ENCODE data around the gene SDSL. TPM values are rescaled to one million over a fixed set of nuclear protein-coding genes. Genes with fewer than 3 reads are reported as not detected.
A peak's percentile ranks its signal among the peaks of the same experiment; 100 is the strongest.

The SDSL gene
- total RNA-seq, 1 donor from 2014 or later, result 0.52 TPM

GRCh38 chr12:113403435-113404415 lies 18.5 kb upstream of the SDSL start, which contains the start of gene SDS:
TSS of gene SDS (minus strand) at chr12:113403887. CDS start at chr12:113399708, 4,179 bp downstream.
- Histone ChIP-seq H3K27ac (ENCODE audit: low read depth, low read length) (no peak within 1 kb of the TSS), H3K4me3 (ENCODE audit: low read length in 3 of 3) (no peak within 1 kb of the TSS)

GRCh38 chr12:113405694-113406093 lies 16.5 kb upstream of the SDSL start:
- Histone ChIP-seq H3K9ac (ENCODE audit: low read depth in 1 of 3, low read length in 3 of 3) (no peak overlapping the region), H3K36me3 (ENCODE audit: control insufficient read depth in 3 of 3, insufficient read depth in 3 of 3, low read length in 3 of 3) (no peaks in the 10 kb centered on the region), H3K27me3 (ENCODE audit: control insufficient read depth in 3 of 3, insufficient read depth in 3 of 3, low read length in 3 of 3) (peaks cover 0 to 16% (median 0%) of the 10 kb centered on the region in 3 donors), H3K4me3 (ENCODE audit: low read length in 3 of 3) (no peak overlapping the region), H3K4me1 (ENCODE audit: control insufficient read depth in 3 of 3, insufficient read depth in 3 of 3, low read length in 3 of 3) (peaks cover 0 to 3% (median 0%) of the 10 kb centered on the region in 3 donors), H3K27ac (ENCODE audit: low read depth, low read length) (no peak overlapping the region), H3K9me3 (ENCODE audit: control insufficient read depth in 3 of 3, low read length in 3 of 3) (no peaks in the 10 kb centered on the region)

More at GRCh38 chr12:113403435-113404415, 18.5 kb upstream of the SDSL start, which contains the start of gene SDS:
- H3K27me3 ChIP-seq (ENCODE audit: control insufficient read depth in 3 of 3, insufficient read depth in 3 of 3, low read length in 3 of 3), result peaks cover 7 to 22% (median 9%) of the 10 kb centered on the region in 3 donors
- no peak within 1 kb of the TSS for H3K9ac ChIP-seq (ENCODE audit: low read depth in 1 of 3, low read length in 3 of 3)
- no peaks in the 10 kb centered on the region for H3K9me3 ChIP-seq (ENCODE audit: control insufficient read depth in 3 of 3, low read length in 3 of 3)
- peaks cover 0 to 3% (median 0%) of the 10 kb centered on the region in 3 donors for H3K4me1 ChIP-seq (ENCODE audit: control insufficient read depth in 3 of 3, insufficient read depth in 3 of 3, low read length in 3 of 3)
- no peaks in the 10 kb centered on the region for H3K36me3 ChIP-seq (ENCODE audit: control insufficient read depth in 3 of 3, insufficient read depth in 3 of 3, low read length in 3 of 3)

- no peaks in the 10 kb centered on the region for H3K36me3 ChIP-seq (ENCODE audit: control insufficient read depth in 3 of 3, insufficient read depth in 3 of 3, low read length in 3 of 3)
Observed at GRCh38 chr12:113407931-113408600, 14.1 kb upstream of the SDSL start.

GRCh38 chr12:113408756-113409298 lies 13.4 kb upstream of the SDSL start:
- Histone ChIP-seq H3K36me3 (ENCODE audit: control insufficient read depth in 3 of 3, insufficient read depth in 3 of 3, low read length in 3 of 3) (no peaks in the 10 kb centered on the region), H3K4me1 (ENCODE audit: control insufficient read depth in 3 of 3, insufficient read depth in 3 of 3, low read length in 3 of 3) (peaks cover 0 to 3% (median 0%) of the 10 kb centered on the region in 3 donors), H3K27ac (ENCODE audit: low read depth, low read length) (no peak overlapping the region), H3K9me3 (ENCODE audit: control insufficient read depth in 3 of 3, low read length in 3 of 3) (no peaks in the 10 kb centered on the region), H3K9ac (ENCODE audit: low read depth in 1 of 3, low read length in 3 of 3) (no peak overlapping the region), H3K4me3 (ENCODE audit: low read length in 3 of 3) (no peak overlapping the region), H3K27me3 (ENCODE audit: control insufficient read depth in 3 of 3, insufficient read depth in 3 of 3, low read length in 3 of 3) (peaks cover 0 to 4% (median 0%) of the 10 kb centered on the region in 3 donors)

More at GRCh38 chr12:113407931-113408600, 14.1 kb upstream of the SDSL start:
- H3K9ac ChIP-seq (ENCODE audit: low read depth in 1 of 3, low read length in 3 of 3), result no peak overlapping the region
- H3K27ac ChIP-seq (ENCODE audit: low read depth, low read length), result no peak overlapping the region
- H3K9me3 ChIP-seq (ENCODE audit: control insufficient read depth in 3 of 3, low read length in 3 of 3), result no peaks in the 10 kb centered on the region
- H3K27me3 ChIP-seq (ENCODE audit: control insufficient read depth in 3 of 3, insufficient read depth in 3 of 3, low read length in 3 of 3), result peaks cover 0 to 4% (median 0%) of the 10 kb centered on the region in 3 donors
- peaks cover 0 to 3% (median 0%) of the 10 kb centered on the region in 3 donors for H3K4me1 ChIP-seq (ENCODE audit: control insufficient read depth in 3 of 3, insufficient read depth in 3 of 3, low read length in 3 of 3)
- no peak overlapping the region for H3K4me3 ChIP-seq (ENCODE audit: low read length in 3 of 3)

- Histone ChIP-seq H3K36me3 (ENCODE audit: control insufficient read depth in 3 of 3, insufficient read depth in 3 of 3, low read length in 3 of 3) (no peaks in the 10 kb centered on the region), H3K4me3 (ENCODE audit: low read length in 3 of 3) (no peak overlapping the region), H3K27ac (ENCODE audit: low read depth, low read length) (no peak overlapping the region), H3K9ac (ENCODE audit: low read depth in 1 of 3, low read length in 3 of 3) (no peak overlapping the region), H3K4me1 (ENCODE audit: control insufficient read depth in 3 of 3, insufficient read depth in 3 of 3, low read length in 3 of 3) (no peaks in the 10 kb centered on the region), H3K9me3 (ENCODE audit: control insufficient read depth in 3 of 3, low read length in 3 of 3) (no peaks in the 10 kb centered on the region), H3K27me3 (ENCODE audit: control insufficient read depth in 3 of 3, insufficient read depth in 3 of 3, low read length in 3 of 3) (peaks cover 0 to 5% (median 2%) of the 10 kb centered on the region in 3 donors)
Observed at GRCh38 chr12:113409462-113410124, 12.6 kb upstream of the SDSL start.

GRCh38 chr12:113413488-113413939 lies 8.7 kb upstream of the SDSL start:
- Histone ChIP-seq H3K27ac (ENCODE audit: low read depth, low read length) (no peak overlapping the region), H3K27me3 (ENCODE audit: control insufficient read depth in 3 of 3, insufficient read depth in 3 of 3, low read length in 3 of 3) (peaks cover 0 to 6% (median 3%) of the 10 kb centered on the region in 3 donors), H3K4me3 (ENCODE audit: low read length in 3 of 3) (no peak overlapping the region), H3K36me3 (ENCODE audit: control insufficient read depth in 3 of 3, insufficient read depth in 3 of 3, low read length in 3 of 3) (no peaks in the 10 kb centered on the region), H3K9me3 (ENCODE audit: control insufficient read depth in 3 of 3, low read length in 3 of 3) (no peaks in the 10 kb centered on the region), H3K9ac (ENCODE audit: low read depth in 1 of 3, low read length in 3 of 3) (no peak overlapping the region), H3K4me1 (ENCODE audit: control insufficient read depth in 3 of 3, insufficient read depth in 3 of 3, low read length in 3 of 3) (no peaks in the 10 kb centered on the region)

GRCh38 chr12:113414519-113415038 lies 7.6 kb upstream of the SDSL start:
- no peak overlapping the region for H3K9ac ChIP-seq (ENCODE audit: low read depth in 1 of 3, low read length in 3 of 3)
- no peak overlapping the region for H3K4me3 ChIP-seq (ENCODE audit: low read length in 3 of 3)
- H3K27me3 ChIP-seq (ENCODE audit: control insufficient read depth in 3 of 3, insufficient read depth in 3 of 3, low read length in 3 of 3), result peaks cover 0 to 6% (median 3%) of the 10 kb centered on the region in 3 donors
- H3K9me3 ChIP-seq (ENCODE audit: control insufficient read depth in 3 of 3, low read length in 3 of 3), result no peaks in the 10 kb centered on the region
- no peak overlapping the region for H3K27ac ChIP-seq (ENCODE audit: low read depth, low read length)
- no peaks in the 10 kb centered on the region for H3K4me1 ChIP-seq (ENCODE audit: control insufficient read depth in 3 of 3, insufficient read depth in 3 of 3, low read length in 3 of 3)
- H3K36me3 ChIP-seq (ENCODE audit: control insufficient read depth in 3 of 3, insufficient read depth in 3 of 3, low read length in 3 of 3), result no peaks in the 10 kb centered on the region

- H3K36me3 ChIP-seq (ENCODE audit: control insufficient read depth in 3 of 3, insufficient read depth in 3 of 3, low read length in 3 of 3), result no peaks in the 10 kb centered on the region
Observed at GRCh38 chr12:113416091-113416754, 6.0 kb upstream of the SDSL start.

More at GRCh38 chr12:113416091-113416754, 6.0 kb upstream of the SDSL start:
- Histone ChIP-seq H3K27me3 (ENCODE audit: control insufficient read depth in 3 of 3, insufficient read depth in 3 of 3, low read length in 3 of 3) (peaks cover 0 to 3% (median 2%) of the 10 kb centered on the region in 3 donors), H3K27ac (ENCODE audit: low read depth, low read length) (peak overlapping the region; percentile 51), H3K9ac (ENCODE audit: low read depth in 1 of 3, low read length in 3 of 3) (no peak overlapping the region), H3K4me3 (ENCODE audit: low read length in 3 of 3) (no peak overlapping the region), H3K4me1 (ENCODE audit: control insufficient read depth in 3 of 3, insufficient read depth in 3 of 3, low read length in 3 of 3) (no peaks in the 10 kb centered on the region), H3K9me3 (ENCODE audit: control insufficient read depth in 3 of 3, low read length in 3 of 3) (no peaks in the 10 kb centered on the region)

Measured in skeletal muscle tissue (tissue), 4 donors.